Measurements from ENCODE around the gene PHOX2B.

PHOX2B gene

GRCh38 chr4:41728573-41728913 is 20.0 kb downstream of the PHOX2B start:
- H3K9me3 ChIP-seq (ENCODE audit: insufficient read depth, low read length, severe bottlenecking), result peaks cover 3% of the 10 kb centered on the region
- H3K79me2 ChIP-seq (ENCODE audit: insufficient read depth, low read length), result no peaks in the 10 kb centered on the region
- no peak overlapping the region for H3K27ac ChIP-seq (ENCODE audit: low read length)
- H3K4me2 ChIP-seq (ENCODE audit: insufficient read depth, low read length), result no peak overlapping the region
- no peak overlapping the region for H3K9ac ChIP-seq (ENCODE audit: low read depth, low read length)
- no peaks in the 10 kb centered on the region for H3K4me1 ChIP-seq (ENCODE audit: insufficient read depth, low read length)
- no peak overlapping the region for H3K4me3 ChIP-seq (ENCODE audit: low read depth in 1 of 2, low read length in 2 of 2)
- H2AFZ ChIP-seq (ENCODE audit: low read depth, low read length), result no peak overlapping the region
- H3K36me3 ChIP-seq (ENCODE audit: insufficient read depth, low read length), result no peaks in the 10 kb centered on the region
- DNase-seq (no peak), ATAC-seq (ENCODE audit: insufficient read depth, low read depth) (no peak)
- no peaks in the 10 kb centered on the region for H3K27me3 ChIP-seq (ENCODE audit: insufficient read depth, low read length, poor library complexity)
- no peaks in the 10 kb centered on the region for H4K20me1 ChIP-seq (ENCODE audit: insufficient read depth, low read length)
- TF ChIP-seq CTCF (IDR thresholded peaks at IDR 0.05; ENCODE audit: borderline replicate concordance, extremely low read depth, low read length, poor library complexity, severe bottlenecking) (no peak), EZH2 (IDR thresholded peaks at IDR 0.05; ENCODE audit: borderline replicate concordance, low read depth, low read length, severe bottlenecking) (no peak)

- H3K4me2 ChIP-seq (ENCODE audit: insufficient read depth, low read length), result no peak overlapping the region
- H3K4me3 ChIP-seq (ENCODE audit: low read depth in 1 of 2, low read length in 2 of 2), result no peak overlapping the region
- H3K4me1 ChIP-seq (ENCODE audit: insufficient read depth, low read length), result no peaks in the 10 kb centered on the region
- ATAC-seq (ENCODE audit: insufficient read depth, low read depth) (no peak), DNase-seq (no peak)
- H3K79me2 ChIP-seq (ENCODE audit: insufficient read depth, low read length), result no peaks in the 10 kb centered on the region
- H3K9ac ChIP-seq (ENCODE audit: low read depth, low read length), result no peak overlapping the region
- no peaks in the 10 kb centered on the region for H4K20me1 ChIP-seq (ENCODE audit: insufficient read depth, low read length)
- no peak overlapping the region for H2AFZ ChIP-seq (ENCODE audit: low read depth, low read length)
- no peak overlapping the region for H3K27ac ChIP-seq (ENCODE audit: low read length)
- no peaks in the 10 kb centered on the region for H3K36me3 ChIP-seq (ENCODE audit: insufficient read depth, low read length)
- H3K27me3 ChIP-seq (ENCODE audit: insufficient read depth, low read length, poor library complexity), result no peaks in the 10 kb centered on the region
- H3K9me3 ChIP-seq (ENCODE audit: insufficient read depth, low read length, severe bottlenecking), result peaks cover 3% of the 10 kb centered on the region
- TF ChIP-seq EZH2 (IDR thresholded peaks at IDR 0.05; ENCODE audit: borderline replicate concordance, low read depth, low read length, severe bottlenecking) (no peak), CTCF (IDR thresholded peaks at IDR 0.05; ENCODE audit: borderline replicate concordance, extremely low read depth, low read length, poor library complexity, severe bottlenecking) (no peak)
Measured at GRCh38 chr4:41727861-41728572, 20.5 kb downstream of the PHOX2B start.

- no peaks in the 10 kb centered on the region for H3K27me3 ChIP-seq (ENCODE audit: insufficient read depth, low read length, poor library complexity)
- H3K27ac ChIP-seq (ENCODE audit: low read length), result no peak overlapping the region
- H3K9me3 ChIP-seq (ENCODE audit: insufficient read depth, low read length, severe bottlenecking), result peaks cover 3% of the 10 kb centered on the region
- ATAC-seq (ENCODE audit: insufficient read depth, low read depth) (no peak), DNase-seq (no peak)
- H3K4me1 ChIP-seq (ENCODE audit: insufficient read depth, low read length), result no peaks in the 10 kb centered on the region
- no peak overlapping the region for H2AFZ ChIP-seq (ENCODE audit: low read depth, low read length)
- no peaks in the 10 kb centered on the region for H3K36me3 ChIP-seq (ENCODE audit: insufficient read depth, low read length)
- no peaks in the 10 kb centered on the region for H3K79me2 ChIP-seq (ENCODE audit: insufficient read depth, low read length)
- H3K9ac ChIP-seq (ENCODE audit: low read depth, low read length), result no peak overlapping the region
- no peaks in the 10 kb centered on the region for H4K20me1 ChIP-seq (ENCODE audit: insufficient read depth, low read length)
- TF ChIP-seq EZH2 (IDR thresholded peaks at IDR 0.05; ENCODE audit: borderline replicate concordance, low read depth, low read length, severe bottlenecking) (no peak), CTCF (IDR thresholded peaks at IDR 0.05; ENCODE audit: borderline replicate concordance, extremely low read depth, low read length, poor library complexity, severe bottlenecking) (peak; percentile 44)
- no peak overlapping the region for H3K4me3 ChIP-seq (ENCODE audit: low read depth in 1 of 2, low read length in 2 of 2)
- H3K4me2 ChIP-seq (ENCODE audit: insufficient read depth, low read length), result no peak overlapping the region
Measured at GRCh38 chr4:41725254-41725653, 23.3 kb downstream of the PHOX2B start.

All from DND-41 (cell line).